HCEC 1CT (cell line): ENCODE results near the gene GATD1.

Experiments used
- DNase-seq: peaks from one replicate; pipeline ENCODE4 v3.0.0-alpha.2; 2017

Gene GATD1

GRCh38 chr11:776561-777287, 563 bp downstream of the GATD1 start:
- no peak for DNase-seq

DNA sequence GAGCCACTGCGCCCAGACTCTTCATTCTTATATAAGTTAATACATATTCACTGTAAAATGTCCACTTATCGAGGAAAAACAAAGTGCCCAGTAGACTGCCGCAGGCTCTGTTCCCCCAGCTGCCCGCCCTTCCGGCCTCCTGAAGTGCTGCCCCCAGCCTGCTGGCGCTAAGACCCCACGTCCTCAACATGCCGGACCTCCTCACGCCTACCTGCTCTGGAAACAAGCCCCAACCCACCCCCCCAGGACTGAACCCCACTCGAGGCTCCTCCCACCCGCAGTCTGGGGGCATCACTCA, 1.1 kb downstream of the GATD1 start:
- no peak for DNase-seq

- DNase-seq = peak; percentile 34
Measured at GRCh38 chr11:774873-775592, 2.3 kb downstream of the GATD1 start.

DNA sequence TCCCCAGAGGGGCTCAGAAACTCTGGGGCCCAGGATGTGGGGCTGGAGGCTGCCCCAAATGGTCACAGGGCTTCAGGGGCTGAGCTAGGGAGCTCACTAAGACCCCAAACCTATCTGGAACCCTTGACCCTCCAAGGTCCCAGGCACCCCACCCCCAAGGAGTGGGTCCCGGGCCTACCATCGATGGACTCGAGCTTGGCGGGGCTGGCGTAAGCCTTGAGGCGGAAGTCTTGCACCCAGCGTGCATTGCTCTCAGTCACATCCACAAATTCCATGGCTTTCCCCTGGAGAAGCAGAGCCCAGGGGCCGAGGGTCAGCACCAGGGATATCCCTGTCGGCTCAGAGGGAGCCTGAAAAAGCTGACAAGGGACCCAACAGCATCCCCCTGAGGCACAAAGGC, 3.5 kb downstream of the GATD1 start:
- no peak for DNase-seq

DNA sequence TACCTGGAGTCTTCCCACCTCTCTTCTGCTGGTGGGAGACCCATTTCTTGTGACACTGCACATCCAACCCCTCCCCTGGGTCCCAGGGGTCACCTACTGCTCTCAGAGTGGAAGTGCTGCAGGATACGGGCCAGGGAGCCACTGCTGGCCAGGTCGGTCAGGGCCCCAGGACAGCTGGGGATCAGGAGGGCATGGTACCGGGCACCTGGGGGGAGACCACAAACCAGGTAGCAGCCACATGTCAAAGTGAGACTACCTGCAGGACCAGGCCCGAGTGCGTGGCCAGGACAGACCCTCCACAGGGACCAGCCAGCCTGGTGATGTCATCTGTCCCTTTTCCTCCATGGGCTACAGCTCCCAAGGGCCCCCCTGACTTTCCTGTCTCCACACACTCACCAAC, 3.9 kb downstream of the GATD1 start:
- no peak for DNase-seq

DNA sequence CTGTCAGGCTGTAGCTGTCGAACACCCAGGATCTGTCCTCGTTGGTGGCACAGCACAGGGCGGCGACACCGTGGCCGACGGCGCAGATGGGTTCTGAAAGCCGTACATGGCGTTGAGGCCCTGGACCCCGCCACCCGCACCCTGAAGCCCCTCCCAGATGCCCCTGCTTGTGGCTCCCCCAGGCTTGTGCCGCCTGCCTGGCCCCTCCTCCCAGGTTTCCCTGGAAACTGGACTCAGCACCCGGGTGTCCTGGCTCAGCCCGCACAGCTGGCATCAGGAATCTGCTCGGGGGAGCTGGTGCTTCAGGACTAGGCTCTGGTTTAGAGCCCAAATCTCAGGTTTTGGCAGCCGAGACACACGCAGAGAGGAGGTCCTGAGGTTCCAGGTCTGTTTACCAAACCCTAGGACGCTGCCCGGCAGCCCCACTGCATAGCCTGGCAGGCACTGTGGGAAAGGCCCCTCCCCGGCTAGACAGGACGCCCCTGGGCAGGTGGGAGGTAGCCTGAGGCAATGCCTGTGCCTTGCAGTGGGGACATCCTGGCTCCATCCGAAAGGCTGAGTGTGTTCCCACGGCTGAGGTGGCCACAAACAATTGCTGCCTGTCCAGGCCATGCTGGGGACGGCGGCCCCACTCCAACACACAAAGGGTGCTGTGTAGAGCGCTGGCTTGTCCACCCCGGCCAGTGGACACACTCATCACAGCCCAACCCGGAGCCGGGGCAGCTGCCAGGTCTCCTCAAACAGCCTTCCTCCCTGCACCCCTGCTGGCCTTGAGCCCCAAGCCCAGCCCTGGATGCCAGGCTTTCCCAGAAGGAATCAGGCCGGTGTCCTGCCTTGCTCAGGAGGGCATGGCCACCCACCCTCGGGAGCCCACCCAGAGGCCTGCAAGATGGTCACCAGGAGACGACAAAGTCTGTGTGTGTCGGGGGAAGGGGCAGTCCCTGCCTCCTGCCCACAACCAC, 4.6 kb downstream of the GATD1 start:
- DNase-seq = no peak

DNA sequence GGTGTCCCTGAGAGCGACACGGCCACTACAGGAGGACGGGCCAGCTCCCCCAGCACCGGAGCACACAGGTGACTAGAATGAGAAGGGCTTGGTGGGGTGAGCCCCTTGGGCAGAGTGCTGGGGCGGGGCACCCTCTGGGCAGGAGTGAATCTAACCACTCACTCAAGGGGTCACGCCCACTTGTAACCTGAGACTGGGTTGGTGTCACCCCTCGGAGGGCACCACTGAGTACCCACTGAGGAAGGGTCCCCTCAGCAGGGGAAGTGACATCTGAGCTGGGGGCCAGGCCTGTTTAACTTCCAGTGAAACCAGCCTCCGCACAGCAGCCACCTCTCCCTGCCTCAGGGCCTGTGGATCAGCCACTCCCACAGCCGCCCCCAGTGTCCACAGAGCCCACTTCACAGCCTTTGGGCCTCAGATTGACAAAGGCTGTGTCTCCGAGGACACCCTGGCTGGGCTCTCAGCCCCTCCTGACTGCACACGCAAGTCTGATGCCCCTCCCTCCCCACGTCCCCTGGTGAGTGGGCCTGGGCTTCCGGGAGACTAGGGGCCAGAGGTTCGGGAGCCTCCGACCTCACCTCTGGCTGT, 5.6 kb downstream of the GATD1 start:
- DNase-seq = no peak

DNA sequence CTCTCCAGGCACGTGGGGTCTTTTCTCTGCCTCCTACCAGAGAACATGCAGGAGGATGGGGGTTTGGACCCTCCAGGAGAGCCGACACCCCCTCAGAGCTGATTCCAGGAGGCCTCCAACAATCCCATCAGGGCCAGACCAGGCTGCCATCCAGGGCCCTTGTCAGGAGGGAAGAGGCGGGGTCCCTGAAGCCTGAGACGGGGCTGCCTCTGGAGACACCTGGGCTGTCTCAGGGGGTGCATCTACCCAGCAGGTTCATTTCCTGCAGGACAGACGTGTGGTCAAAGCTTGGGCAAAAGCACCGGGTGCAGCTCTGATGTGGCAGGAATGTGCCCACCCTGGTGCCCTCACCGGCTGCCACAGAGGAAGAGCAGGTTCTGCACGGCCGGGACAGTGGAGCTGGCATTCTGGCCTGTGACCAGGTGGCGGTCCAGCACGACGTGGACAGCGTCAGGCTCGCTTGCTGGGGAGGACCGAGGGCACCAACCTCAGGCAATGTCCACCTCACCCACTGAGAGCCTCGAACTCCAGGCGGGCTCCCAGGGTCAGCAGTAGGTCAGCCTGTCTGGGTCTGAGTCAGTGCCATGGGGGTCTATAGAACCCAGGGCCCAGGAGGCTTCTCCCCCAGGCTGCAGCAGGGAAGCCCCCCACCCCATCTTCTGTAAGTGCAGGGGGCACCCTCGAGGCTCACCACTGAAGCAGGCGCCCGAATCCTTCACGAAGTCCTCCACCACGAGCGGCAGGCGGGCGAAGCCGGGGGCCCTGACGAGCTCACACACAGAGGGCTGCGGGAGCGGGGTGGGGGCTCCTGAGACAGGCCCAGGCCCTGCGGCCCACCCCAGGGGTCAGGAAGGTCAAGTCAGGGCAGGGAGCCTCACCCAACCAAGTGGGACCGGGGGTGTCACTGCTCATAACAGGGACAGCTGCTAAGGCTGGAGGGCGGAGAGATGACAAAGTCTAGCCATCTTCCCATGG, 6.4 kb downstream of the GATD1 start:
- DNase-seq = no peak

DNA sequence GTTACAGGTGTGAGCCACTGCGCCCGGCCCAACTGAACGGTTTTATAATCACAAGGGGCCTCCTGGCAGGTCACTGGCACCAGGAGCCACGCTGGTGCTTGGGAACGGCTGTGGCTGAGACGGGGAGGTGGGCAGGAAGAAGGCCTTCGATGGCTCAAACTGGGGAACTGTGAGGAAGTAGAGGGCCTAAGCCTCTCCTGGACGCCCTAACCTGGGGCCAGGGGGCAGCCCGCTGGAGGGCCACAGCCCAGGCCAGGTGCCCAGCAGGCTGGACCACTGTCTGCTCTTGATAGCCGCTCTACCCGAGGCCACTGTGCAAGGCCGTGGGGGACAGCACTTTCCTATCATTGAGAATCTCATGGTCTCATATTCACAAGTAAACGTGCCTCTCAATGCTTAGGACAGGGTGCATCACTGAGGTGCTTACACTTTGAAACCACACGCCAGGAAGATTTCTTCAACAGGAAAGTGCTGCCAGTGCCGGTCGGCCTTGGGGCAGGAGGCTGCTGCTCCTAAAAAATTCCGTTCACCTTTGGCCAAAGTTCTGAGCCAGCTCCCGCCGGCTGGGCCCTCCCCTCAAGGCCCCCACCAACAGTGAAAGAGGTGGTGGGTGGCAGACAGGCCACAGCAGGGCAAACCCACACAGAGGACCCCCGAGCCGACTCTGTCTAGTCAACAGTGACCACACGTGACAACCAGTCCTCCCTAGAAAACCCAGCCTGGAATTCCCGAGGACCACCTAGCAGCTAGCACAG, 7.2 kb downstream of the GATD1 start:
- no peak for DNase-seq

DNA sequence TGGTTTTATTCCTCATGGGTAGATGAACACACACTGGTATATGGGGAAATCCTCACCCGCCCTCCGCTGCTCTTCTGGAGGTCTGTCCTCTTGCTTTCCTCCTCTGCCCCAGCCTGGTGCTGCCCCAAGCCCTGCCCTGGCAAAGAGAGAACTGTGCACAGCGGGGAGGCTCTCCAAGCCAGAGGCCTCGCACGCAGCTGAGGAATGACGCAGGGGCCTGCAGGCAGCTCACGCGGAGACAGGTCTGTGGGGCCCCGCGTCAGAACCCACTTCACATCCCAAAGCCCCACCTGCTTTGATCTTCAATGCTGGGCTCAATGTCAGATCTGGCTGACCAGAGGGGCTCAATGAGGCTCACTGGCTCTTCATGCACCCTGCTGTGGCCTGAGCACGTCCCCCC, 10.0 kb downstream of the GATD1 start:
- DNase-seq = no peak

DNA sequence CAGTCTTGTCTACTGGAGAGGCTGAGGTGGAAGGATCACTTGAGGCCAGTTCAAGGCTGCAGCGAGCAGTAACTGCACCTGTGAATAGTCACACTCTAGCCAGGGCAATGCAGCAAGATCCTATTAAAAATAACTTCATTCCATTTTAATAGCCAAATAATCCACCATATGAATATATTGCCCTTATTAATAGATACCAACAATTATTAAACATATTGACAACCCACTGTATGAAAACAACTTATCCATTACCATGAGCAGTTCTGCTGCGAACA, 10.4 kb downstream of the GATD1 start:
- no peak for DNase-seq

GRCh38 chr11:766106-766935, 11.0 kb downstream of the GATD1 start:
- no peak for DNase-seq

DNA sequence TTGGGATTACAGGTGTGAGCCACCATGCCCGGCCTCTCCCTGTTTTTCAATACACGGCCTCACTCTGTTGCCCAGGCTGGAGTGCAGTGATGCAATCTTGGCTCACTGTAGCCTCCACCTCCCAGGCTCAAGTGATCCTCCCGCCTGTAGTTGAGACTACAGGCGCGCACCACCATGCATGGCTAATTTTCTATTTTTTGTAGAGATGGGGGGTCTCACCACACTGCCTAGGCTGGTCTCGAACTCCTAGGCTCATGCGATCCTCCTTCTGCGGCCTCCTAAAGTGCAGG, 11.5 kb downstream of the GATD1 start:
- DNase-seq = no peak

GRCh38 chr11:765025-765801, 12.1 kb downstream of the GATD1 start:
- DNase-seq = peak; percentile 33

DNA sequence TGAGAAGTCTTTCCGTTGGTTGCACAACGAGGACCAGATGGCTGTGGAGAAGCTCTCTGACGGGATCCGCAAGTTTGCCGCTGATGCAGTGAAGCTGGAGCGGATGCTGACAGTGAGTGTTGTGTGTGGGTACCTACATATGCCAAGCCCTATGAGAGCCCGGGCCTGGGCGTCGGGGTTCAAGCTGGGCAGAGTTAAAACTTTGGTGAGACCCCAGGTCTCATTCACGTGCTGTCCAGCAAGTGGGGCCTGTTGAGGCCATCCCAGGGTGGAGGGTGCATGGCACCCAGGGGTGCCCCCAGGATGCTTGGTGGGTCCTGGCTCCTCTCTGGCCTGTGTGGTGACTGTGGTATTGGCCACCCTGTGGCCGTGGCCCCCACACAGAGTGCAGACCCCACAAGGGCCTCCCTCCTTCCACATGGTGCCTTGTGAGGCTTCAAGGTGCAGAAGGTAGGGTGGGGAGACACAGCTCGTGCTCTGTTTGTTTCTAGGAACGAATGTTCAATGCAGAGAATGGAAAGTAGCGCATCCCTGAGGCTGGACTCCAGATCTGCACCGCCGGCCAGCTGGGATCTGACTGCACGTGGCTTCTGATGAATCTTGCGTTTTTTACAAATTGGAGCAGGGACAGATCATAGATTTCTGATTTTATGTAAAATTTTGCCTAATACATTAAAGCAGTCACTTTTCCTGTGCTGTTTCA, 12.8 kb downstream of the GATD1 start:
- no peak for DNase-seq

GRCh38 chr11:763549-764321, 13.6 kb downstream of the GATD1 start:
- DNase-seq = no peak

GRCh38 chr11:763073-763463, 14.2 kb downstream of the GATD1 start:
- no peak for DNase-seq

DNA sequence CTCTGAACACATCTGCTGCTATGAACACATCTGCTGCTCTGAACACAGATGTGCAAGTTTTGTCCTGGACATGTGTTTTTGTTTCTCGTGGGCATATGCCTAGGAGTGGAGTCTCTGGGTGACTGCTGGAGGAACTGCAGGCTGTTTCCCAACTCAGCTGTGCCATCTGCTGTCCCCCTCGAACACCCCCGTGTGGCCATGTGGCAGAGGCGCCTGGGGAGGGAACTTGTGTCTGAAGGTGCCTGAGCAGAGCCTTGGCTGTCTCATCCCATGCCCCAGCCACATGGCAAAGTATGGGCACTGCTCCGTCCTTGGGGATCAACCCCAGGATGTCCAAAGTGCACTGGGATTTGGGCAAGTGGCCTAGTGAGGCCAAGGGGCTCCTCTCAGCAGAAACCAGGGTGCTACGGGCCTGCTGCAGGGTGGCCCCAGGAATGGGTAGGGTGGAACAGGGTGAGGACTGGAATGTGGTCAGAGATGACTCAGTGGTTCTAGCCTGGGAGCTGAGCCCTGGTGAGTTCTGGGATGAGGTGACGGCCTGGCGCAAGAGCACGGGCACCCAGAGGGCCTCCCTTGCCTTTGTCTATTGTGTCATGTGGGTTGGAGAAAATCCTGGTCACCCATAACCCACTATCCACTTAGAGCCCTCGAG, 14.7 kb downstream of the GATD1 start:
- peak; percentile 94 for DNase-seq
